Gastroesophageal sphincter (tissue), 3 donors: ENCODE measurements around the gene MRPL12.

Experiments used
- CTCF ChIP-seq, 4 experiments: fragments of 200-600 bp in 2 of 4; fragments of 450-650 bp in 2 of 4; sonication (generic) in 1 of 4; IDR thresholded peaks; one replicate each; pipeline ENCODE4 v1.5.1; 2017 to 2019; ENCODE audit warnings: antibody characterized with exemption in 4 of 4, mild to moderate bottlenecking in 2 of 4, moderate library complexity in 2 of 4
- EP300 ChIP-seq: sonication (generic); formaldehyde crosslinking; IDR thresholded peaks from one replicate; pipeline ENCODE4 v1.6.1; 2017; ENCODE audit warnings: antibody characterized with exemption, mild to moderate bottlenecking
- POLR2A ChIP-seq, 2 donors: fragments of 450-650 bp; IDR thresholded peaks; one replicate each; pipeline ENCODE4 v1.6.1; 2017; ENCODE audit warnings: antibody characterized with exemption in 2 of 2, mild to moderate bottlenecking in 2 of 2, moderate library complexity in 1 of 2
- POLR2AphosphoS5 ChIP-seq: sonication (generic); formaldehyde crosslinking; IDR thresholded peaks from one replicate; pipeline ENCODE4 v1.6.1; 2017; ENCODE audit warnings: antibody characterized with exemption

- TF ChIP-seq CTCF (IDR thresholded peaks at IDR 0.05) (no peak), POLR2A (IDR thresholded peaks at IDR 0.05) (no peak), POLR2AphosphoS5 (no peak), EP300 (no peak)
Observed at GRCh38 chr17:81659038-81659437, 44.1 kb upstream of the MRPL12 start.
